Subcutaneous abdominal adipose tissue (tissue), 5 donors: ENCODE measurements around the gene APBB1IP.
"Not testable (repeated sequence)": the region's sequence is repeated elsewhere in the genome, so short reads cannot be mapped to it uniquely, and the experiment has no call there.

Experiments used
- H3K27ac ChIP-seq: one replicate; pipeline ENCODE4 v1.7.0; 2013; ENCODE audit warnings: low read depth, mild to moderate bottlenecking, inconsistent platforms, low read length, moderate library complexity
- H3K27me3 ChIP-seq, 5 donors: one replicate each; pipeline ENCODE4 v1.7.0; 2013; ENCODE audit warnings: low read length in 5 of 5, inconsistent platforms in 1 of 5; ENCODE audit not compliant: control insufficient read depth in 5 of 5, insufficient read depth in 4 of 5
- H3K36me3 ChIP-seq, 5 donors: one replicate each; pipeline ENCODE4 v1.7.0; 2013; ENCODE audit warnings: low read length in 5 of 5; ENCODE audit not compliant: control insufficient read depth in 5 of 5, insufficient read depth in 5 of 5
- H3K4me1 ChIP-seq, 5 donors: one replicate each; pipeline ENCODE4 v1.7.0; 2013; ENCODE audit warnings: low read length in 5 of 5, mild to moderate bottlenecking in 3 of 5, moderate library complexity in 1 of 5; ENCODE audit not compliant: control insufficient read depth in 5 of 5, insufficient read depth in 5 of 5
- H3K4me3 ChIP-seq, 5 donors: one replicate each; pipeline ENCODE4 v1.7.0; 2013; ENCODE audit warnings: low read length in 5 of 5, low read depth in 1 of 5
- H3K9ac ChIP-seq, 5 donors: one replicate each; pipeline ENCODE4 v1.7.0; 2013; ENCODE audit warnings: low read length in 5 of 5, mild to moderate bottlenecking in 4 of 5, moderate library complexity in 3 of 5
- H3K9me3 ChIP-seq, 5 donors: one replicate each; pipeline ENCODE4 v1.7.0; 2013; ENCODE audit warnings: low read length in 5 of 5; ENCODE audit not compliant: control insufficient read depth in 5 of 5
- donor health status: healthy.
- donor health status: healthy.
- donor health status: healthy.
- donor health status: healthy.
- donor health status: healthy.

APBB1IP gene

GRCh38 chr10:26485150-26485941, 47.2 kb downstream of the APBB1IP start:
- Histone ChIP-seq H3K27me3 (no peaks in the 10 kb centered on the region), H3K9ac (peak overlapping the region in 4 of 5 donors; percentile 38 to 73 (median 52)), H3K4me1 (peaks cover 3 to 53% (median 36%) of the 10 kb centered on the region in 5 donors), H3K9me3 (no peaks in the 10 kb centered on the region), H3K36me3 (no peaks in the 10 kb centered on the region), H3K4me3 (no peak overlapping the region), H3K27ac (peak overlapping the region; percentile 89)

DNA sequence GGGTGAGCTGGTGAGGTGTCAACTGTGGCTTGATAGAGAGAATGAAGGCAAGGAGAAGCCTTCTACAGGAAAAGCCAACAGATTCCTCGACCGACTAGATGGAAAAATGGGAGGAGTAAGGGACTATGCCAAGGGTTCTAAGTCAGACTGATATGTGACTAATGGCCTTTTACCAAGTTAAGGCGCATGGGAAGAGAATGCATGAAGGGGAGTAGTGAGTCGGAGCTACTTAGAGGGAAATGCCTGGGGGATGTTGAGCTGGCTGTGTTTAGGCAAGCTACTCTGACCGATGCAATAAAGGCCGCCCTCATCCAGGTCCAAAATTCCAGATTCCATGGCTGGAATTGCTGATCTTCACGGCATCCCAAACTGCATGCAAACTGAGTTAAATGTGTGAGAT, 48.2 kb downstream of the APBB1IP start:
- H3K9ac ChIP-seq = peak overlapping the region; percentile 16 to 86 (median 51)
- H3K36me3 ChIP-seq = no peaks in the 10 kb centered on the region
- no peaks in the 10 kb centered on the region for H3K27me3 ChIP-seq
- peaks cover 3 to 52% (median 36%) of the 10 kb centered on the region in 5 donors for H3K4me1 ChIP-seq
- peak overlapping the region; percentile 89 for H3K27ac ChIP-seq
- peak overlapping the region in 1 of 5 donors; percentile 17 for H3K4me3 ChIP-seq
- no peaks in the 10 kb centered on the region for H3K9me3 ChIP-seq

GRCh38 chr10:26486990-26487850, 49.1 kb downstream of the APBB1IP start:
- H3K9ac ChIP-seq = peak overlapping the region; percentile 16 to 86 (median 47)
- H3K27me3 ChIP-seq = no peaks in the 10 kb centered on the region
- peaks cover 3 to 55% (median 41%) of the 10 kb centered on the region in 5 donors for H3K4me1 ChIP-seq
- H3K36me3 ChIP-seq = no peaks in the 10 kb centered on the region
- peak overlapping the region; percentile 89 for H3K27ac ChIP-seq
- no peaks in the 10 kb centered on the region for H3K9me3 ChIP-seq
- no peak overlapping the region for H3K4me3 ChIP-seq

GRCh38 chr10:26488344-26488743, 50.2 kb downstream of the APBB1IP start:
- Histone ChIP-seq H3K36me3 (no peaks in the 10 kb centered on the region), H3K9ac (peak overlapping the region in 1 of 5 donors; percentile 50), H3K27me3 (no peaks in the 10 kb centered on the region), H3K4me3 (no peak overlapping the region), H3K27ac (peak overlapping the region; percentile 89), H3K4me1 (peaks cover 3 to 56% (median 41%) of the 10 kb centered on the region in 5 donors), H3K9me3 (no peaks in the 10 kb centered on the region)

DNA sequence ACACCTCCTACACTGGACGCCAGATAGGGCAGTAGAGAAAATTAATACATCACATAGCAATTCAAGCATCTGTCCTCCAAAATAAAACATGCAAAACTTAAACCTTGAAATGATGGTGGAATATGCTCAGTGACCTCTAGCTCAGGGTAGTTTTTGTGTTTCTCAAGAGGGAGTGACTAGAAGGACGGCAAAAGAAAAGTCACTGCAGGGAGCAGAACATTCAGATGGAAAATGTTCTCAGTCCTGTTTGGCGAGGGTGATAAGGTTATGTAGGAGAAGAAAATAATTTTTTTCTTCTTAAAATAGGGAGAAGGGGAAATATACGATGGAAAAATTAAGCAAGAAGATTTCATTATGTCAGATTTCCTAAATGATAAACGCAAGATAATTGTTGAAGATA, 50.9 kb downstream of the APBB1IP start:
- Histone ChIP-seq H3K4me1 (peaks cover 3 to 56% (median 41%) of the 10 kb centered on the region in 5 donors), H3K9me3 (no peaks in the 10 kb centered on the region), H3K27me3 (no peaks in the 10 kb centered on the region), H3K4me3 (no peak overlapping the region), H3K9ac (peak overlapping the region in 1 of 5 donors; percentile 43), H3K36me3 (peaks cover 0 to 7% (median 4%) of the 10 kb centered on the region in 5 donors), H3K27ac (peak overlapping the region; percentile 89)

- Histone ChIP-seq H3K36me3 (peaks cover 0 to 12% (median 5%) of the 10 kb centered on the region in 5 donors), H3K4me1 (peaks cover 3 to 51% (median 39%) of the 10 kb centered on the region in 5 donors), H3K27ac (peak overlapping the region; percentile 89)
- H3K4me3 ChIP-seq, H3K9me3 ChIP-seq, H3K27me3 ChIP-seq, H3K9ac ChIP-seq: not testable (repeated sequence)
These were observed 52.2 kb downstream of the APBB1IP start for GRCh38 chr10:26490367-26490766.

DNA sequence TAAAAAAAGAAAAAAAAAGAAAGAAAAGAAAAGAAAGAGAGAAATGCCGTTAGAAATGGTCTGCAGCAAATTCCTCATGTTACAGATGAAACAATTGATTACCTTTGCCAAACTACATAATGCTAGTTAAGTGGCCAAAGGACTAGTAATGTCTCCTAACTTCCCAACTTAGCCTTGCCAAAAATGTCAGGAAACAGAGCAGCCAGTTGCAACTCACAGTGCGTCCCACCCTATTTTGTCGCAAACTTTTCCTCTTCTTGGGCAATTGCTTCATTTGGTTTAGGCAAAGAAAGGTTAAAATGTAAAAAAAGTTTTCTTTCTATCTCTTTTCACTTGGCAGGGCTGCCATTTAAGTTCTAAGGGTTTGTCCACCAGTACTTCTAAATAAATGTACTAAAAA, 53.1 kb downstream of the APBB1IP start:
- peak overlapping the region in 1 of 5 donors; percentile 45 for H3K9ac ChIP-seq
- H3K4me3 ChIP-seq = no peak overlapping the region
- no peaks in the 10 kb centered on the region for H3K9me3 ChIP-seq
- peaks cover 0 to 12% (median 5%) of the 10 kb centered on the region in 5 donors for H3K36me3 ChIP-seq
- H3K27me3 ChIP-seq = no peaks in the 10 kb centered on the region
- H3K4me1 ChIP-seq = peaks cover 3 to 43% (median 31%) of the 10 kb centered on the region in 5 donors
- H3K27ac ChIP-seq = peak overlapping the region; percentile 89

DNA sequence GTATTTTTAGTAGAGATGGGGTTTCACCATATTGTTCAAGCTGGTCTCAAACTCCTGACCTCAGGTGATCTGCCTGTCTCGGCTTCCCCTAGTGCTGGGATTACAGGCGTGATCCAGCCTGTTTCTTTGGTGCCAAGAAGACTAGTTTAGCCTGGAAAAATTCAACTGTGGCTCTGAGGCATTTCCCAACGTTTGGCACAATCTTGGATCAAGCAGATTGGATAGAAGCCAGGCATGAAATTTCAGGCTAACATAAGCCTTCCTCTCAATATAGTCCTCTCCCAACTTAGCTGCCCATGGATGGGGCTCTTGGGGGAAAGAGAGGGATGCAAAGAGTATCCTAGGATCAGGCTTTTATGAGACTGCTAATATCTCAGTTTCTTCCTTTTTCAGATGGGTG, 53.8 kb downstream of the APBB1IP start:
- H3K36me3 ChIP-seq = peaks cover 0 to 12% (median 7%) of the 10 kb centered on the region in 5 donors
- peaks cover 0 to 37% (median 25%) of the 10 kb centered on the region in 5 donors for H3K4me1 ChIP-seq
- no peak overlapping the region for H3K4me3 ChIP-seq
- H3K27me3 ChIP-seq = no peaks in the 10 kb centered on the region
- no peaks in the 10 kb centered on the region for H3K9me3 ChIP-seq
- H3K9ac ChIP-seq = no peak overlapping the region
- peak overlapping the region; percentile 89 for H3K27ac ChIP-seq

DNA sequence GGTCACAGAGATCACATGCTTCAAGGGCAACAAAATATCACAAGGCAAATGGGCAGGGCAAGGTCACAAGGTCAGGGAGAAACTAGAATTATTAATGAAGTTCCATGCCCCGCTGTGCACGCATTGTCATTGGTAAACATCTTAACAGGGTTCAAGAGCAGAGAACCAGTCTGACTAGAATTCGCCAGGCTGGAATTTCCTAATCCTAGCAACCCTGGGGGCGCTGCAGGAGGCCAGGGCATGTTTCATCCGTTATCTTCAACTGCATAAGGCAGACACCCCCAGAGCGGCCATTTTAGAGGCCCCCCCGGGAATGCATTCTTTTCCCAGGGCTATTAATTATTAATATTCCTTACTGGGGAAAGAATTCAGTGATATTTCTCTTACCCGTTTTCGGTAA, 54.6 kb downstream of the APBB1IP start:
- H3K27ac ChIP-seq = peak overlapping the region; percentile 89
- peaks cover 0 to 12% (median 9%) of the 10 kb centered on the region in 5 donors for H3K36me3 ChIP-seq
- H3K4me3 ChIP-seq, H3K9me3 ChIP-seq, H3K9ac ChIP-seq, H3K27me3 ChIP-seq: not testable (repeated sequence)
- H3K4me1 ChIP-seq = peaks cover 0 to 33% (median 19%) of the 10 kb centered on the region in 5 donors

- peaks cover 0 to 31% (median 13%) of the 10 kb centered on the region in 5 donors for H3K4me1 ChIP-seq
- no peaks in the 10 kb centered on the region for H3K9me3 ChIP-seq
- no peak overlapping the region for H3K9ac ChIP-seq
- peaks cover 3 to 15% (median 12%) of the 10 kb centered on the region in 5 donors for H3K36me3 ChIP-seq
- H3K27ac ChIP-seq = peak overlapping the region; percentile 39
- H3K27me3 ChIP-seq = no peaks in the 10 kb centered on the region
- H3K4me3 ChIP-seq = no peak overlapping the region
These were observed 55.9 kb downstream of the APBB1IP start for GRCh38 chr10:26494018-26494417.
